Smooth muscle cell (in vitro differentiated cells): ENCODE results near the gene PFKFB3. TPM values are rescaled to one million over a fixed set of nuclear protein-coding genes. Genes with fewer than 3 reads are reported as not detected.

ENCODE experiments used
- DNase-seq: peaks from one replicate; lab custom pipeline; 2025; ENCODE audit not compliant: unreplicated experiment; lab: John Stamatoyannopoulos, UW
- H2AFZ ChIP-seq: fragments of 200-600 bp; sonication (generic); 2 replicates; pipeline ENCODE4 v1.6.0; 2016; ENCODE audit warnings: antibody characterized with exemption, low read depth, mild to moderate bottlenecking
- H3F3A ChIP-seq: fragments of 200-600 bp; sonication (generic); 2 replicates; pipeline ENCODE4 v1.6.0; 2017; ENCODE audit warnings: antibody characterized with exemption, low read depth
- H3K27ac ChIP-seq: fragments of 200-600 bp; sonication (generic); 2 replicates; pipeline ENCODE4 v1.5.1; 2016; ENCODE audit warnings: low read depth, mild to moderate bottlenecking
- H3K27me3 ChIP-seq: fragments of 200-600 bp; sonication (generic); 2 replicates; pipeline ENCODE4 v1.6.1; 2016; ENCODE audit warnings: low read depth, mild to moderate bottlenecking
- H3K36me3 ChIP-seq: fragments of 200-600 bp; sonication (generic); 2 replicates; pipeline ENCODE4 v1.5.1; 2016; ENCODE audit warnings: low read depth
- H3K4me1 ChIP-seq: fragments of 200-600 bp; sonication (generic); 2 replicates; pipeline ENCODE4 v1.5.1; 2016; ENCODE audit warnings: low read depth
- H3K4me2 ChIP-seq: fragments of 200-600 bp; sonication (generic); 2 replicates; pipeline ENCODE4 v1.6.0; 2016; ENCODE audit warnings: mild to moderate bottlenecking
- H3K4me3 ChIP-seq: fragments of 200-600 bp; sonication (generic); 2 replicates; pipeline ENCODE4 v1.5.1; 2016; ENCODE audit warnings: mild to moderate bottlenecking
- H3K79me2 ChIP-seq: fragments of 200-600 bp; sonication (generic); 2 replicates; pipeline ENCODE4 v1.6.0; 2016; ENCODE audit warnings: low read depth, mild to moderate bottlenecking
- H3K9ac ChIP-seq: fragments of 200-600 bp; sonication (generic); 2 replicates; pipeline ENCODE4 v1.6.0; 2016; ENCODE audit warnings: low read depth
- H3K9me3 ChIP-seq: fragments of 200-600 bp; sonication (generic); replicated peaks from 2 replicates; pipeline ENCODE4 v1.5.1; 2016; ENCODE audit warnings: low read depth
- H4K20me1 ChIP-seq: fragments of 200-600 bp; sonication (generic); 2 replicates; pipeline ENCODE4 v1.6.0; 2016; ENCODE audit warnings: low read depth
- CTCF ChIP-seq: fragments of 200-600 bp; sonication (generic); IDR thresholded peaks from 2 replicates; pipeline ENCODE4 v1.5.1; 2017; ENCODE audit warnings: borderline replicate concordance, mild to moderate bottlenecking, antibody characterized with exemption; ENCODE audit not compliant: insufficient read depth, poor library complexity, severe bottlenecking
- WGBS: methylation state at CpG from one replicate; pipeline ENCODE4 v1.1.7; 2016; ENCODE audit warnings: low lambda C conversion rate; 5-methylcytosine and 5-hydroxymethylcytosine counted together
- polyA plus RNA-seq: library from polyadenylated mRNA; unstranded; fragments of >200 nt; fragmentation: Nextera tagmentation; extraction: Ambion mirVana; gene quantifications from 2 replicates; pipeline ENCODE4 v1.2.1, GENCODE V29; 2016
- total RNA-seq: library from RNA; depleted of rRNA; stranded (reverse); fragments of >200 nt; gene quantifications from 2 replicates; pipeline ENCODE4 v1.2.3, GENCODE V29; 2014

The PFKFB3 gene
- total and polyA plus RNA-seq, 2 experiments from 2014 or later: 61.3 to 68.3 TPM

DNA sequence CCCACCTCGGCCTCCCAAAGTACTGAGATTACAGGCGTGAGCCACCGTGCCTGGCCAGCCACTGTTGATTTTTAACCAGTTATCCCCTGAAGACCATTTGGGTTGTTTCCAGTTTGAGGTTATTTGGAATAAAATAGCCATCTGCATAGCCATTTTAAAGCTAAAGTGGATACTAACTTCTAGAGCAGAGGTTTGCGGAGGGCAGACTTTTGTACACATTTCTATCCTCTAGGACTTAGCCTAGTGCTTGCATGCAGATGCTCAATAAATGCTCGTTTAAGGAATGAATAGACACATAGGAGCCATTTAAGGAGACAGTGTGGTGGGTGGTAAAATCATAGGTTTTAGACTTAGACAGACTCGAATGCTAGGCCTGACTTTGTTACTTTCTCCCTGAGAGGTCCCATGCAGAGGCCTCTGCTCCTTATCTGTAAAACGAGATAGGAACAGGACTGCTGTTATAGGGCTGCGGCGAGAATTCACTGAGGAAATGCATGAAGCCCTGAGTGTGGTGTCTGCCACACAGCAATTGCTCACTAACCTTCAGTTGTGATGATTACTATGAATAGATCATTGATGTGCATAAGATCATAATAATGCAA, 75.9 kb downstream of the PFKFB3 start:
- no peak overlapping the region for H2AFZ ChIP-seq
- WGBS: 39% methylated on average over 9 of the region's 9 CpGs
- H3K27me3 ChIP-seq: no peaks in the 10 kb centered on the region
- no peaks in the 10 kb centered on the region for H3K9me3 ChIP-seq
- H3K9ac ChIP-seq: no peak overlapping the region
- peak overlapping the region; percentile 80 for H3K27ac ChIP-seq
- H3K4me2 ChIP-seq: peak overlapping the region; percentile 59
- H4K20me1 ChIP-seq: peaks cover 6% of the 10 kb centered on the region
- no peak for TF ChIP-seq CTCF
- peaks cover 10% of the 10 kb centered on the region for H3K4me1 ChIP-seq
- H3K36me3 ChIP-seq: no peaks in the 10 kb centered on the region
- H3K4me3 ChIP-seq: no peak overlapping the region
- DNase-seq: no peak
- peaks cover 19% of the 10 kb centered on the region for H3F3A ChIP-seq
- H3K79me2 ChIP-seq: no peaks in the 10 kb centered on the region

DNA sequence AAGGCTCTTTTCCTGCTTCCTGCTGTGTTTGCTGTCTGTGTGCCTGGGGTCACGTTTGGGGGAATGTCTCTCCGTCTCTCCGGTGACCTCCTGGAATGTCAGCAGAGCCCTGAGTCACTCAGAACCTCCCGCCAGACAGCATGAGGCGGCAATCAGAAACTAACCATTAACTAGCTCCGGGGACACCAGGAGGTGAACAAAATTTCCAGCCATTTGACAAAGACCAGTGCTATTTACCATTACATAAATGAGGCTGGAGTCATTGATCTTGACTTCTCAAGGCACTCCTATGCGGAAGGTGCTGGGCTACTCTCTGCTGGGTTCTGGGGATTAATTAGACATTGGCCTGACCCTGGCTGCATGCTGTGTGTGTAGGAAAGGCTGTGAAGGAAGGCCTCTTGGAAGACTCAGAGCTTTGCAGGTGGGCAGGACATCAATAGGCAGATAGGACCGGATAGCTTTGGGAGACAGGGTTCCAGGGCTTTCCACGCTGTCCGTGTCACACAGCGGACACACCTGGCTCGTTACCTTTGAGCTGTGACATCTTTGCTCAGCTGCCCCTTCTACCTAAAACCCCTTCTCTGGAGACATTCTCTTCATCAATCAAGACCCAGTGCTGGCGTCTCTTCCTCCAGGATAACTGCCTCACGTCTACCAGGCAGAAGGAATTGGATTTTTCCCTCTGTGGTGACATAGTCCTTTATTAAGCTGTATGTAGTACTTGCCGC, 77.0 kb downstream of the PFKFB3 start:
- no peaks in the 10 kb centered on the region for H3K27me3 ChIP-seq
- H3K79me2 ChIP-seq: no peaks in the 10 kb centered on the region
- H3K9ac ChIP-seq: peak overlapping the region; percentile 21
- H3F3A ChIP-seq: peaks cover 19% of the 10 kb centered on the region
- H2AFZ ChIP-seq: no peak overlapping the region
- H3K4me1 ChIP-seq: peaks cover 10% of the 10 kb centered on the region
- no peaks in the 10 kb centered on the region for H3K36me3 ChIP-seq
- DNase-seq: no peak
- H3K4me3 ChIP-seq: no peak overlapping the region
- H3K9me3 ChIP-seq: no peaks in the 10 kb centered on the region
- peak overlapping the region; percentile 59 for H3K4me2 ChIP-seq
- peak overlapping the region; percentile 80 for H3K27ac ChIP-seq
- no peak for TF ChIP-seq CTCF
- WGBS: 51% methylated on average over 15 of the region's 15 CpGs
- H4K20me1 ChIP-seq: peaks cover 6% of the 10 kb centered on the region

GRCh38 chr10:6280291-6280690, 77.6 kb downstream of the PFKFB3 start:
- H3K27me3 ChIP-seq: no peaks in the 10 kb centered on the region
- no peak for DNase-seq
- no peak overlapping the region for H3K4me3 ChIP-seq
- no peak overlapping the region for H3K4me2 ChIP-seq
- no peak overlapping the region for H2AFZ ChIP-seq
- peak overlapping the region; percentile 80 for H3K27ac ChIP-seq
- no peaks in the 10 kb centered on the region for H3K79me2 ChIP-seq
- no peaks in the 10 kb centered on the region for H3K36me3 ChIP-seq
- peaks cover 10% of the 10 kb centered on the region for H3K4me1 ChIP-seq
- H3K9me3 ChIP-seq: no peaks in the 10 kb centered on the region
- H3F3A ChIP-seq: peaks cover 19% of the 10 kb centered on the region
- WGBS: 94% methylated on average over 8 of the region's 8 CpGs
- H3K9ac ChIP-seq: no peak overlapping the region
- no peak for TF ChIP-seq CTCF
- peaks cover 6% of the 10 kb centered on the region for H4K20me1 ChIP-seq

DNA sequence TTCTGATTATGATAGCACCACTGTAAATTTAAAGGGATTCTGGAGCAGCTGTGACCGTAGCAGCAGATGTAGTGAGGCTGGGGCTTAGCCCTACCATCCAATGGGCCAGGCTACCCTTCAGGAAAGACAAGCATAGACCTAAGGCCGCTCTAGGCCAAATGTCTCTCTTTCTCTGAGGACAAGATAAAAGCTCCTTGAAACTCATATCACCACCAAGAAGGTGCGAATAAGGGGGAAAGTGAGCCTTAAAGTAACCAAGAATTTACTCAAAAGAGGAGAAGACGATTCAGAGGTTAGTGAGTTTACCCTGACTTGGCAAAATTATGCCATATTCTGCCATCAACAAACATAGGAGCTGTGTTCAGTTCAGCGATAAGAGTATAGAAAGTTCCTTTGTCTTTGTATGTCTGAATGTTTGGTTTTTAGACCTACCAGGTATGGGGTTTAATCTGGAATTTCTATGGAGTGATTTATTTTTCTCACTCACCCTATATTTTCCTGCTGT, 79.8 kb downstream of the PFKFB3 start:
- Histone ChIP-seq H3K79me2 (no peaks in the 10 kb centered on the region), H3K4me1 (peaks cover 10% of the 10 kb centered on the region), H3K9me3 (no peaks in the 10 kb centered on the region), H3K36me3 (no peaks in the 10 kb centered on the region), H3K4me2 (no peak overlapping the region), H3F3A (peaks cover 19% of the 10 kb centered on the region), H2AFZ (no peak overlapping the region), H3K27me3 (no peaks in the 10 kb centered on the region), H4K20me1 (peaks cover 6% of the 10 kb centered on the region), H3K4me3 (no peak overlapping the region), H3K9ac (no peak overlapping the region), H3K27ac (no peak overlapping the region)
- TF ChIP-seq CTCF: no peak
- 96% methylated on average over 5 of the region's 5 CpGs for WGBS
- no peak for DNase-seq
